HG03064 (cell line): ENCODE results near the gene MEIS1.
"Not testable (repeated sequence)": the region's sequence is repeated elsewhere in the genome, so short reads cannot be mapped to it uniquely, and the experiment has no call there.

ENCODE experiments used
- ATAC-seq: cut with Tn5 transposase; IDR thresholded peaks from one replicate; pipeline ENCODE4 v1.9.1; 2021; ENCODE audit warnings: low read depth; ENCODE audit not compliant: unreplicated experiment

MEIS1 gene

DNA sequence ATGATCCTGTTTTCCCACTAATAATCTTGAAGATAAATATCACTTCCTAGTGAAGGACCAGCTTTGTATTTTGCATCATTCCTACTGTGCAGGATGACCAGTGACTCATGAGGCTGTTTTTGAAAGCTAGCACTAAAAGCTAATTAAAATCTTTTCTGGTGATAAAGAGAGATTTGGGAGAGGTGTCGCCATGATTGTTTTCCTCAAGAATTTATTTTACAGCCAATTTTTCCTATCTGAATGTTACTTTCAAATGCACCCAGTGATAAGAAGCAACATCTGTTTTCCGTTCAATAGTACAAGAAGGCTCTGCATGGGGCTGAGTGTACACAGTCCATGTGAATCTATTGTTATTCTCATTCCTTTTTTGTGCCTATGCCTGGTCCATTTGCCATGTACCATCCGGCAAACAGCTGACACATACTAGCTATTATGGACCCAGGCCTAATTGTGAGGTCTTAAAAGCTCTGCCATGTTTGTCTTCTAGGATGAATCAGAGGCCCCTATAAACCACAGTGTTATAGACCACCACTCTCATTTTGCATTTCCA, 28.4 kb downstream of the MEIS1 start:
- no peak for ATAC-seq

DNA sequence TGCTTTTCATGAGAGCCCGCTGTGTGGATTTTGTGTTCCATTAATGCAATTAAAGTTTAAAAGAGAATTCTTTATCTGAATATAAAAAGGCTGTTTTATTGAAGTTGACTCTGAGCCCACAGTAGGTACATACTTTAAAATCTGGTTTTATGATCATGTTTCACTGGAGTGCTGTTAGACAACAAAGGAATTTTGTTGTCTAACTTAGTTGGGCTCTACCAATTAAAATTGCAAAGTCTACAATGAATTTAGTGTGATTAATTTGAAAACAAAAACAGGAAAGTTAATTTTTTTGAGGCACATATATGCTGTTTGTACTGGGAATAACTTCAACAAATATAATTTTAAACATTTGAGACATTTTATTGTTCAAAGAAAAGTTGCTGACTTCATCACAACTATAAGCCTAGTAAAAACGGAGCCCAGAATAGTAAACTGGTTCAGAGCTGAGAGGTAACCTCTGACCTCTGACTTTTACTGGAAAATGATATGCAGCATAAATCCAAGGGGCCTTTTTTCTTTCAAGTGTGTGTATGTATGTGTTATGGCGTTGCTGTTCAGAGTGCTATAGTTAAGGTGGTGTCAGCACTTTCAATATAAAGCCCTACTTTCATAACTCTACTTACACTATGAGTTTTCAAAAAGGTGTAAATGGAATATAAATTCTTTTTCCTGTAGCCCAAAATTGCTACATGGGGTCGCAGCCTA, 30.2 kb downstream of the MEIS1 start:
- ATAC-seq = no peak

- ATAC-seq = no peak
Observed at GRCh38 chr2:66466433-66466832, 31.5 kb downstream of the MEIS1 start.

- ATAC-seq = no peak
Observed at GRCh38 chr2:66467718-66468117, 32.8 kb downstream of the MEIS1 start.

DNA sequence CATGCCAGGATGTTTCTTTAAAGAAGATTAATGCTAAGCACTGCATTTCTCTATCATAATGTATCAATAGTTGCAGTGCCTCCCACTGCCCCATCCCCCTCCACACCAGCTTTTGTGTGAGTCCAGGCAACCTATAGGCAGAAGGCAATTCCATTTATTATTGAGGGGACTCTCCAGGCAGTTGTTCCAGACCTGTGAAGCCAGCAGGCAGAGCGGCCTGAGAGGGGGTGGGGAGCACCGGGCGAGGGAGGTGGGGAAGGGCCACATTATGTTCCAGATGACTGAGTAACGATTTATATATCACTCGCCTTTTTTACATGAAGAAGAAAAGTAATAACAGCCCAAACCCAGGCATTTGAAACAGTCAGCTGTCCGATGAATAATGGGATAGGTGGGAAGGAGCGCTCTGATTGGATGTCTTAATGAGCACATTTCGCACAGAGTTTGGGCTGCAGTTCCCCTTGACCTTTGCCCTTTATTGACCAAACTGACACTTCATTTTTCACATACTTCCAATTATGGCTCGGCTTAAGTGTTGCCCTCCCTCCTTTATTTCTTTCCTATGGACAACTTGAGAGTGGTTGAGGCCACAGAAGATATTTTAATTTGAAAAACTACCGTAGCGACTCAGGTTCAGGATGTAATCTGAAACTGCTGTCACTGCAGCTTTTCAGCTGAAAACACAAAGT, 34.4 kb downstream of the MEIS1 start:
- no peak for ATAC-seq

DNA sequence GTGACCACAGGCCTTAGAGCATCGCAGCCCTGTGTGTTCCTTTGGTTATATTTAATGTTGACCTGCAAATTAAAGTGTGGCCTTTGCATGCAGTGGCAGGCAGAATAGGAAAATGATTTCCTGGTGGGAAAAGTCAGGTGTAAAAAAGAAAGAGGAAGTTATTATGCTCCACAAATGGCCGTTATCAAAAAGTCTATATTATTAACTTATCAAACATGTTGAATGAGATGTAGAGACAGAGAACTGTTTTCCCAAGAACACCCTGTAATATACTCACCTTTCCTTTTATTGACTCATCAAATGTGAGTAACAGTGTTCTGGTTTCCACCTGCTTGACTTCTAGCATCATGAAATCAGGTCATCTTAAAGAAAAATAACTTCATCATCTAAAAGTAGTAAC, 35.3 kb downstream of the MEIS1 start:
- ATAC-seq = no peak

- no peak for ATAC-seq
Observed at GRCh38 chr2:66472225-66472843, 37.4 kb downstream of the MEIS1 start.

GRCh38 chr2:66477135-66477842, 42.4 kb downstream of the MEIS1 start:
- ATAC-seq = no peak

DNA sequence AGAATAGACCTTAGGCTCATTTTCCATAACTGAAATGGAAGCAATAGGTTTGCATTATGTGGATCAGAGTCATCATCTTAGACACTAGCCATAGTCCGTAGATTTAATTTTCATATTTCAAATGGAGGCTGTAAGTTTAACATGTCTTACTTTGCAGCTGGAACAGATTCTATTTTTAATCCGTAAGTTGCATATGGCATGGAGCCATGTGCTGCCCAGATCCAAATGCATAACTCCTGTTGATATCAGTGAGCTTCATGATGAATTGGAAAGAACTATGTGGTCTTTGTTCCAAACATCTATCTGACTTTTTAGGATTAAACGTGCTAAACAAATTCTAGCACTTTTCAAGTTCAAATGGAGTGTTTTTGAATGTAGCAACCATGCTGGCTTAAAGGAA, 43.4 kb downstream of the MEIS1 start:
- no peak for ATAC-seq

DNA sequence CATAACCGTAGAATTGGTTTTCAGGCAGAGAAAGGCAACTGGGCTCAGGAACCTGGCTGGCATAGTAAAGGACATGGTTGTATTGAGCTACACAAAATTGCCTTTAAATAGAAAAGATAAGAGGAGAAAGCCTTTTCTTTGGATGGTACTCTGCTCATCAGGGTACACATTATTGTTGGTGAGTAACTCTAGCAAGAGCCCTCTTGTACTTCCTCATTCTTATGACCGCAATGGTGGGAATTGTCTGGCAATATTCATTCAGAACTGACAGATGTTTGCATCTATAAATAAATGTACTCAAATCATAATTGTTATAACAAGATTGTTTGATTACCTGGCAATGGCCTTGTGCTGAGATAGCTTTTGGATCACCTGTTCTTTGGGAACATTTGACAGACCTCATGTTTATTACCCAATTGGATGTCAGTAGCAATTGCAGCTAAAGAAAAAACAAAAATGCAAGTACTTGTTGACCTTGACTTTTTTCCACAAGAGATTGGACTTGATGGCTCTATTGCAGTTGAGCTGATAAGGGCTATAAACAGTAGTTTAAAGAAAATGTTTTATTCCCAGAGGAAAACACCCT, 43.9 kb downstream of the MEIS1 start:
- ATAC-seq = no peak

GRCh38 chr2:66481100-66481549, 46.2 kb downstream of the MEIS1 start:
- no peak for ATAC-seq

DNA sequence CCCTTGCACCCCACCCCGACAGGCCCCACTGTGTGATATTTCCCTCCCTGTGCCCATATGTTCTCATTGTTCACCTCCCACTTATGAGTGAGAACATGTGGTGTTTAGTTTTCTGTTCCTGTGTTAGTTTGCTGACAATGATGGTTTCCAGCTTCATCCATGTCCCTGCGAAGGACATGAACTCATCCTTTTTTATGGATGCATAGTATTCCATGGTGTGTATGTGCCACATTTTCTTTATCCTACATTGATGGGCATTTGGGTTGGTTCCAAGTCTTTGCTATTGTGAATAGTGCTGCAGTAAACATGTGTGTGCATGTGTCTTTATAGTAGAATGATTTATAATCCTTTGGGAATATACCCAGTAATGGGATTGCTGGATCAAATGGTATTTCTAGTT, 50.3 kb downstream of the MEIS1 start:
- ATAC-seq = not testable (repeated sequence)

DNA sequence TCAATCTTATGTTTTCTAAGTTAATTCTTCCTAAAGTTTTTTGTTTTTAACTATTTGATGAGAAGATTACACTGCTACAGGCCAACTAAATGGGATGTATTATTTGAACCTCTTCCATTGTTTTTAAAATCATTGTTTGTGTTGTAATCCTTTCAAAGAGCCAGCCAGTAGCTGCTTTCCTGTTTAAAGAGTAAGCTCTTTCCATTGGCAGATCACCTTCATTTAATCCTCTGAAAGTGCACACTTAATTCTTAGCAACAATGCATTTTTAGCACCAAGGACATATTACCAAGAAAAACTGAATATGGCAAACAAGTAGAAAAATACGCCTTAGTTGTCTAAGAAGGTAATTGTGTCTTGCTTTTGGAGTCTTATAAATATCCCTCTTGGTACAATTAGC, 54.0 kb downstream of the MEIS1 start:
- ATAC-seq = no peak

GRCh38 chr2:66489436-66489835, 54.5 kb downstream of the MEIS1 start:
- no peak for ATAC-seq

DNA sequence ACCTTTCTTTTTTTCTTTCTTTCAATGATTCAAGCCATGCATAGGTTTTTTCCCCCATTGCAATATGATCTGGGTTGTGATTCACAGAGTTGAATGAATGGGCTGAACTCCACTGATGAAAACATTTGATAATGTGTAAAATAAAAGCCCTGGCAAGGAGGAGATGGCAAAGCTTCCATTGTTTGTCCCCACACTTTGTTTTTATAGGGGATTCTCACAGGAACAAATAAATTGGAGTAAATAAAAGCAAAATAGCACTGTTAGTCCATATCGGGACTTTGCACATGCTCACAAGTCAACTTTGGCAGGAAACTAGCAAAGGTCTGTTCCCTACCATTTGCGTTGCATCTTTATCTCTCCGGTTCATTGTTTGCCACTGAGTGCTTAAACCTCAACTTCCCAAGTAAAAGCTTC, 55.7 kb downstream of the MEIS1 start:
- no peak for ATAC-seq

- no peak for ATAC-seq
Observed at GRCh38 chr2:66494708-66495107, 59.8 kb downstream of the MEIS1 start.

- no peak for ATAC-seq
Observed at GRCh38 chr2:66495788-66496640, 61.1 kb downstream of the MEIS1 start.

- no peak for ATAC-seq
Observed at GRCh38 chr2:66496670-66497420, 61.9 kb downstream of the MEIS1 start.
